Measurements from ENCODE around the gene PODNL1. TPM values are rescaled to one million over a fixed set of nuclear protein-coding genes. Genes with fewer than 3 reads are reported as not detected.

Gene PODNL1
- total and polyA plus RNA-seq, 2 of the 13 experiments (the other 11 are each of a cell fraction or from before 2014, with no cell fraction given) = 0.18 TPM; not detected in 1

DNA sequence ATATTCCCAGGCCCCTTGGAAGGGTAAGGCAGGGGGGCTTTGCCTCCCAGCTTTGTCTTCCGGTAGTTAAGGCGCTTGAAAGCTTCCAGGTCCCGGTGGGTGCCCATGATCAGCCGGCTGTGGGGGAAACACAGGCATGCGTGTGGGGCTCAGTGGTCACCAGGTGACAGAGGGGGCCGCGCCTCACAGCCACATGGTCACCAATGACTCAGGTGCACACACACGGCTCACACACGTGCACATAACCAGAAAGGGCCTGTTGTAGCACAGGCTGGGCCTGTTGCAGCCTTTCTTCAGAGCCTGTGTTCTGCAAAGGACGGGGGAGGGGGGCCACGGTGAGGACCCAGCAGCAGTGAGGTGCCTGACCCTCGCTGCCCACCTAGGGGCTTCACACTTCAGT, 55.4 kb downstream of the PODNL1 start:
- FAIRE-seq (no peak), DNase-seq (ENCODE audit: low spot score) (no peak), ATAC-seq (no peak)
- no peak overlapping the region for H3K27ac ChIP-seq (ENCODE audit: extremely low read length, insufficient read depth, low read length)
- no peaks in the 10 kb centered on the region for H3K9me3 ChIP-seq (ENCODE audit: low read length)
- H3K36me3 ChIP-seq (replicated peaks in 1 of 2; ENCODE audit: control insufficient read depth in 1 of 2, insufficient read depth in 2 of 2, low read length in 2 of 2) = no peaks in the 10 kb centered on the region
- H3K9ac ChIP-seq (ENCODE audit: insufficient read depth, low read depth, low read length) = no peak overlapping the region
- CTCF ChIA-PET (ENCODE audit: low intra/inter-chr PET ratio, low total read pairs) = interaction anchor here (5.0 kb wide), 1 partner anchor 191 kb away, joined by 79 read pairs; the partner anchor contains the start of gene MISP3
- WGBS (ENCODE audit: low lambda C conversion rate) = 100% methylated on average over 1 of the region's 12 CpGs
- intact Hi-C loops (cut with micrococcal nuclease; ENCODE audit: unreplicated experiment) = no loop called here
- TF ChIP-seq, protein P1, sequence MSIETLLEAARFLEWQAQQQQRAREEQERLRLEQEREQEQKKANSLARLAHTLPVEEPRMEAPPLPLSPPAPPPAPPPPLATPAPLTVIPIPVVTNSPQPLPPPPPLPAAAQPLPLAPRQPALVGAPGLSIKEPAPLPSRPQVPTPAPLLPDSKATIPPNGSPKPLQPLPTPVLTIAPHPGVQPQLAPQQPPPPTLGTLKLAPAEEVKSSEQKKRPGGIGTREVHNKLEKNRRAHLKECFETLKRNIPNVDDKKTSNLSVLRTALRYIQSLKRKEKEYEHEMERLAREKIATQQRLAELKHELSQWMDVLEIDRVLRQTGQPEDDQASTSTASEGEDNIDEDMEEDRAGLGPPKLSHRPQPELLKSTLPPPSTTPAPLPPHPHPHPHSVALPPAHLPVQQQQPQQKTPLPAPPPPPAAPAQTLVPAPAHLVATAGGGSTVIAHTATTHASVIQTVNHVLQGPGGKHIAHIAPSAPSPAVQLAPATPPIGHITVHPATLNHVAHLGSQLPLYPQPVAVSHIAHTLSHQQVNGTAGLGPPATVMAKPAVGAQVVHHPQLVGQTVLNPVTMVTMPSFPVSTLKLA (IDR thresholded peaks at IDR 0.05) = peak; percentile 76
- no peak for TF ChIP-seq MTF1 (CRISPR knock-in tag; IDR thresholded peaks at IDR 0.05)
- no peak for TF ChIP-seq ZNF780A (CRISPR knock-in tag; IDR thresholded peaks at IDR 0.05)
- peak; percentile 18; the same call in 1 of the 2 replicates for TF ChIP-seq GABPB1 (CRISPR knock-in tag; IDR thresholded peaks at IDR 0.05)
- H3K27me3 ChIP-seq (ENCODE audit: control insufficient read depth in 1 of 2, insufficient read depth in 2 of 2, low read length in 2 of 2) = peaks cover 2 to 28% of the 10 kb centered on the region in 2 experiments; a peak in 4 of 5 replicates
- POLR2A ChIA-PET = no interaction called here
- in situ Hi-C loops (cut with HindIII; ENCODE audit: extremely low pct_ligation_motif_present, low pct_unique_long_range_greater_than_20kb) = loop anchor here (5.0 to 25.0 kb wide), 3 partner anchors 69 to 529 kb away; partner anchors contain the start of genes DCAF15, DDX39A and MISP3
- no peaks in the 10 kb centered on the region for H4K20me1 ChIP-seq (ENCODE audit: insufficient read depth, low read length)
- H3K4me3 ChIP-seq (replicated peaks in 1 of 3; ENCODE audit: insufficient read depth in 1 of 3, low read depth in 2 of 3, low read length in 3 of 3) = no peak overlapping the region
- no peaks in the 10 kb centered on the region for H3K79me2 ChIP-seq (ENCODE audit: insufficient read depth, low read length)
- H3K4me1 ChIP-seq (ENCODE audit: insufficient read depth, low read length) = peaks cover 62% of the 10 kb centered on the region
- H3K4me2 ChIP-seq (ENCODE audit: low read depth, low read length) = no peak overlapping the region
- no TSS peak for BruUV-seq (replicated peaks)
- no peak overlapping the region for H2AFZ ChIP-seq (ENCODE audit: low read length)

DNA sequence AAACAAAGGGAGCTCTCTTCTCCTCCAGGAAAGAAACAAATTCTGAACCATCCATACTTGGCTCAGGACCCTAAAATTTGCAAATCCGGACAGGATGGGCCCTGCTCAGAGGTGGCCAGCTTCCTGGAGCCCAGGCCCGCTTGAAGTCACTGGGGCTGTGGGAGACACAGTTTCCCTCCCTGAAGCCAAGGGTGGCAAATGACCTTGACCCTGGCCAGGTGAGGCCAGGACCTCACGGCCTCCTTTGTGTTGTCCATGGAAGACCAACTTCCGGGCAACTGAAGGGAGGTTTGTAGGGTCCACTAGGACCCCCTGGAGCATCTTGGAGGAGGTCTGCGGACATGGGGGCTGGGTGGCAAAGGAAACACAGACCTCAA, 55.8 kb downstream of the PODNL1 start:
- H3K27me3 ChIP-seq (ENCODE audit: control insufficient read depth in 1 of 2, insufficient read depth in 2 of 2, low read length in 2 of 2) = peaks cover 2 to 26% of the 10 kb centered on the region in 2 experiments; a peak in 4 of 5 replicates
- no peaks in the 10 kb centered on the region for H4K20me1 ChIP-seq (ENCODE audit: insufficient read depth, low read length)
- H3K4me3 ChIP-seq (replicated peaks in 1 of 3; ENCODE audit: insufficient read depth in 1 of 3, low read depth in 2 of 3, low read length in 3 of 3) = no peak overlapping the region
- no peak for DNase-seq (ENCODE audit: low spot score)
- no peak for FAIRE-seq
- no peak overlapping the region for H3K4me2 ChIP-seq (ENCODE audit: low read depth, low read length)
- BruUV-seq (replicated peaks) = no TSS peak
- no peak overlapping the region for H3K27ac ChIP-seq (ENCODE audit: extremely low read length, insufficient read depth, low read length)
- peak overlapping the region; percentile 58; the same call in 1 of the 2 replicates for H3K9ac ChIP-seq (ENCODE audit: insufficient read depth, low read depth, low read length)
- WGBS (ENCODE audit: low lambda C conversion rate) = no CpG with 5 or more reads among the region's 5 CpGs
- H3K4me1 ChIP-seq (ENCODE audit: insufficient read depth, low read length) = peaks cover 59% of the 10 kb centered on the region
- intact Hi-C loops (cut with micrococcal nuclease; ENCODE audit: unreplicated experiment) = no loop called here
- H3K9me3 ChIP-seq (ENCODE audit: low read length) = no peaks in the 10 kb centered on the region
- ATAC-seq = no peak
- in situ Hi-C loops (cut with HindIII; ENCODE audit: extremely low pct_ligation_motif_present, low pct_unique_long_range_greater_than_20kb) = loop anchor here (5.0 to 25.0 kb wide), 3 partner anchors 70 to 530 kb away; partner anchors contain the start of genes DCAF15, DDX39A and MISP3
- ChIA-PET CTCF (ENCODE audit: low intra/inter-chr PET ratio, low total read pairs) (interaction anchor here (5.0 kb wide), 1 partner anchor 191 kb away, joined by 79 read pairs; the partner anchor contains the start of gene MISP3), POLR2A (interaction anchor here (0.8 to 2.1 kb wide), 5 partner anchors 29 to 254 kb away, joined by 3 to 7 read pairs (median 3); partner anchors contain the start of genes ASF1B and RFX1)
- no peak overlapping the region for H2AFZ ChIP-seq (ENCODE audit: low read length)
- H3K36me3 ChIP-seq (replicated peaks in 1 of 2; ENCODE audit: control insufficient read depth in 1 of 2, insufficient read depth in 2 of 2, low read length in 2 of 2) = no peaks in the 10 kb centered on the region
- H3K79me2 ChIP-seq (ENCODE audit: insufficient read depth, low read length) = no peaks in the 10 kb centered on the region
- TF ChIP-seq, protein P2, sequence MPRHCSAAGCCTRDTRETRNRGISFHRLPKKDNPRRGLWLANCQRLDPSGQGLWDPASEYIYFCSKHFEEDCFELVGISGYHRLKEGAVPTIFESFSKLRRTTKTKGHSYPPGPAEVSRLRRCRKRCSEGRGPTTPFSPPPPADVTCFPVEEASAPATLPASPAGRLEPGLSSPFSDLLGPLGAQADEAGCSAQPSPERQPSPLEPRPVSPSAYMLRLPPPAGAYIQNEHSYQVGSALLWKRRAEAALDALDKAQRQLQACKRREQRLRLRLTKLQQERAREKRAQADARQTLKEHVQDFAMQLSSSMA (CRISPR knock-in tag; IDR thresholded peaks at IDR 0.05) = no peak
- TF ChIP-seq, protein P3, sequence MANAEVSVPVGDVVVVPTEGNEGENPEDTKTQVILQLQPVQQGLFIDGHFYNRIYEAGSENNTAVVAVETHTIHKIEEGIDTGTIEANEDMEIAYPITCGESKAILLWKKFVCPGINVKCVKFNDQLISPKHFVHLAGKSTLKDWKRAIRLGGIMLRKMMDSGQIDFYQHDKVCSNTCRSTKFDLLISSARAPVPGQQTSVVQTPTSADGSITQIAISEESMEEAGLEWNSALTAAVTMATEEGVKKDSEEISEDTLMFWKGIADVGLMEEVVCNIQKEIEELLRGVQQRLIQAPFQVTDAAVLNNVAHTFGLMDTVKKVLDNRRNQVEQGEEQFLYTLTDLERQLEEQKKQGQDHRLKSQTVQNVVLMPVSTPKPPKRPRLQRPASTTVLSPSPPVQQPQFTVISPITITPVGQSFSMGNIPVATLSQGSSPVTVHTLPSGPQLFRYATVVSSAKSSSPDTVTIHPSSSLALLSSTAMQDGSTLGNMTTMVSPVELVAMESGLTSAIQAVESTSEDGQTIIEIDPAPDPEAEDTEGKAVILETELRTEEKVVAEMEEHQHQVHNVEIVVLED (CRISPR knock-in tag; IDR thresholded peaks at IDR 0.05; ENCODE audit: borderline replicate concordance) = no peak
- TF ChIP-seq POLR2AphosphoS2 (IDR thresholded peaks at IDR 0.05; ENCODE audit: low read depth, low read length) = no peak
- no peak for TF ChIP-seq REPIN1 (CRISPR knock-in tag; IDR thresholded peaks at IDR 0.05; ENCODE audit: borderline replicate concordance, low read depth)
- no peak for TF ChIP-seq POLR2AphosphoS5 (IDR thresholded peaks at IDR 0.05; ENCODE audit: low read depth, low read length)
- no peak for TF ChIP-seq ZNF652 (CRISPR knock-in tag; IDR thresholded peaks at IDR 0.05; ENCODE audit: borderline replicate concordance, low read depth)
- TF ChIP-seq, protein P4, sequence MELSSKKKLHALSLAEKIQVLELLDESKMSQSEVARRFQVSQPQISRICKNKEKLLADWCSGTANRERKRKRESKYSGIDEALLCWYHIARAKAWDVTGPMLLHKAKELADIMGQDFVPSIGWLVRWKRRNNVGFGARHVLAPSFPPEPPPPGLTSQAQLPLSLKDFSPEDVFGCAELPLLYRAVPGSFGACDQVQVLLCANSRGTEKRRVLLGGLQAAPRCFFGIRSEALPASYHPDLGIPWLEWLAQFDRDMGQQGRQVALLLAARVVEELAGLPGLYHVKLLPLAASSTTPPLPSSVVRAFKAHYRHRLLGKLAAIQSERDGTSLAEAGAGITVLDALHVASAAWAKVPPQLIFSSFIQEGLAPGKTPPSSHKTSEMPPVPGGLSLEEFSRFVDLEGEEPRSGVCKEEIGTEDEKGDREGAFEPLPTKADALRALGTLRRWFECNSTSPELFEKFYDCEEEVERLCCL (CRISPR knock-in tag; IDR thresholded peaks at IDR 0.05; ENCODE audit: borderline replicate concordance) = no peak
- TF ChIP-seq TBX2 (CRISPR knock-in tag; IDR thresholded peaks at IDR 0.05; ENCODE audit: borderline replicate concordance) = no peak
- no peak for TF ChIP-seq NR2C2 (CRISPR knock-in tag; IDR thresholded peaks at IDR 0.05; ENCODE audit: borderline replicate concordance)
